PFSK-1 (cell line): ENCODE measurements around the gene CORO1C.

Source experiments
- FOXP2 ChIP-seq: optimal IDR thresholded peaks from 2 replicates; pipeline ENCODE3; 2011; ENCODE audit warnings: borderline replicate concordance, control low read depth, inconsistent platforms; ENCODE audit not compliant: insufficient read depth; ENCODE audit errors: extremely low read length, extremely low read depth
- POLR2AphosphoS5 ChIP-seq: IDR thresholded peaks from 2 replicates; pipeline ENCODE4 v1.6.1; 2012; ENCODE audit warnings: low read depth, mild to moderate bottlenecking, control low read depth, low read length, moderate library complexity
- SIN3A ChIP-seq: IDR thresholded peaks from 2 replicates; pipeline ENCODE4 v1.6.1; 2012; ENCODE audit warnings: mild to moderate bottlenecking, low read length, moderate library complexity, borderline replicate concordance; ENCODE audit not compliant: insufficient read depth
- TAF1 ChIP-seq: IDR thresholded peaks from 2 replicates; pipeline ENCODE4 v1.6.1; 2012; ENCODE audit warnings: low read length, control low read depth, borderline replicate concordance; ENCODE audit not compliant: insufficient read depth
- TF ChIP-seq, protein P1 (sequence below), 2 experiments: IDR thresholded peaks; 2 replicates each; pipeline versions ENCODE4 v1.6.1 to v1.8.0; 2011 to 2012; ENCODE audit warnings: low read depth in 2 of 2, low read length in 2 of 2, control low read depth in 1 of 2, inconsistent platforms in 1 of 2, mild to moderate bottlenecking in 1 of 2, moderate library complexity in 1 of 2; ENCODE audit not compliant: insufficient read depth in 1 of 2

Gene CORO1C

DNA sequence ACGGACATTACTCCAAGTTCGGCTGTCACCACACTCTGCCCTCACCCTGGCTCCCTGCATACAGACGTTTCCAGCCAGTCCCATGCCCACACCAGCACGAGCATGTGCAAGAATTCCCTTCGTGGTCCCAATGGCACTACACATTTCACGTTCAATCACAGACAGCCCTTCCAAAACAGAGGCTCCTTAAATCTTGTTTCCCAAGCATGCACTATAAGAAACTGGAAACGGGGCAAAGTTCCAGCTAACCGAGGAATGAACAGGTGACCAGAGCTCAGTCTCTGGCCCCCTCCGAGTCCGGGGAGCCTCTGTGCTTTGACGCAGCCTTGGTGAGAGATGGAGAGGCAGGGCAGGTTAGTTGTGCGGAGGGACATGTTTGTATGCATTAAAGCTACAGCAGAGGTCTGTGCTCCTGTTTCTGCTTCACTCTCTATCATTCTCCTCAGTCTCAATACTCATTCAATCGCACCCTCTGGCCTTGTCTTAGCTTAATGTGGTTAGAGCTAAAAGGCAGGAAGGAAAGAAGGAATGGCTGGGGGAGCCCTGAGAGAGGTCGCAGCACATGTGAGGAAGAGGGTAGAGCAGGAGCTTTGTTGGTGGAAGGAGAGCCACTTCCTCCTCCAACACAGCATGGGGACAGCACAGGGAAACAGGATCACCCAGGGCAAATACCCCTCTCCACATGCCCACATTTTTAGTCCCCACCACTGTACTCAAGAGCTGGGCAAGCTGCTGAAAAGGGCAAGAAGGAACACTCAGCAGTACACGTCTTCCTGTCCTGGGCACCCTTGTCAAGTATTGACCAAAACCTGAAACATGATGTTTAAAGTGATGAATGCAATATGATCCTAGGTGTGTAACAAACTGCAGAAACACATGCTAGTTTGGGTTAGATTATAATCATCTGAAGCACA is 85.4 kb downstream of the CORO1C start:
- TF ChIP-seq TAF1 (no peak), FOXP2 (no peak), SIN3A (no peak), POLR2AphosphoS5 (no peak)
- TF ChIP-seq, protein P1, sequence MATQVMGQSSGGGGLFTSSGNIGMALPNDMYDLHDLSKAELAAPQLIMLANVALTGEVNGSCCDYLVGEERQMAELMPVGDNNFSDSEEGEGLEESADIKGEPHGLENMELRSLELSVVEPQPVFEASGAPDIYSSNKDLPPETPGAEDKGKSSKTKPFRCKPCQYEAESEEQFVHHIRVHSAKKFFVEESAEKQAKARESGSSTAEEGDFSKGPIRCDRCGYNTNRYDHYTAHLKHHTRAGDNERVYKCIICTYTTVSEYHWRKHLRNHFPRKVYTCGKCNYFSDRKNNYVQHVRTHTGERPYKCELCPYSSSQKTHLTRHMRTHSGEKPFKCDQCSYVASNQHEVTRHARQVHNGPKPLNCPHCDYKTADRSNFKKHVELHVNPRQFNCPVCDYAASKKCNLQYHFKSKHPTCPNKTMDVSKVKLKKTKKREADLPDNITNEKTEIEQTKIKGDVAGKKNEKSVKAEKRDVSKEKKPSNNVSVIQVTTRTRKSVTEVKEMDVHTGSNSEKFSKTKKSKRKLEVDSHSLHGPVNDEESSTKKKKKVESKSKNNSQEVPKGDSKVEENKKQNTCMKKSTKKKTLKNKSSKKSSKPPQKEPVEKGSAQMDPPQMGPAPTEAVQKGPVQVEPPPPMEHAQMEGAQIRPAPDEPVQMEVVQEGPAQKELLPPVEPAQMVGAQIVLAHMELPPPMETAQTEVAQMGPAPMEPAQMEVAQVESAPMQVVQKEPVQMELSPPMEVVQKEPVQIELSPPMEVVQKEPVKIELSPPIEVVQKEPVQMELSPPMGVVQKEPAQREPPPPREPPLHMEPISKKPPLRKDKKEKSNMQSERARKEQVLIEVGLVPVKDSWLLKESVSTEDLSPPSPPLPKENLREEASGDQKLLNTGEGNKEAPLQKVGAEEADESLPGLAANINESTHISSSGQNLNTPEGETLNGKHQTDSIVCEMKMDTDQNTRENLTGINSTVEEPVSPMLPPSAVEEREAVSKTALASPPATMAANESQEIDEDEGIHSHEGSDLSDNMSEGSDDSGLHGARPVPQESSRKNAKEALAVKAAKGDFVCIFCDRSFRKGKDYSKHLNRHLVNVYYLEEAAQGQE (IDR thresholded peaks at IDR 0.05; ENCODE audit: insufficient read depth in 1 of 2, low read depth in 2 of 2, low read length in 2 of 2): no peak

DNA sequence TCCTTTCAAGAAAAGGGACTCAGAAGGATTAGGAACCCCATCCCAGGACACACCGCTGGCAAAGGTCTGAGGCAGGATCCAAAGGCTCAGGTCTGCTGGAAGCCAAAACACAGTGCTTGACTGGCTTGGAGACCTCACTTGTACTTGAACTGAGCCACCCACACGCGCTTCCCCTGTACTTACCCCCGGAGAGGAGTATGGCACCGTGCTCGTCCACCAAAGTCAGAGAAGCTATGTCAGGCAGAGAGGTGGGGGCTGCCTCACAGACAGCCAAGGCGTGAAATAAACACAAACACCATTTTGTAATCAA is 86.6 kb downstream of the CORO1C start:
- TF ChIP-seq POLR2AphosphoS5 (no peak), SIN3A (no peak), TAF1 (no peak), FOXP2 (no peak)
- TF ChIP-seq, protein P1 (IDR thresholded peaks at IDR 0.05; ENCODE audit: insufficient read depth in 1 of 2, low read depth in 2 of 2, low read length in 2 of 2): no peak

DNA sequence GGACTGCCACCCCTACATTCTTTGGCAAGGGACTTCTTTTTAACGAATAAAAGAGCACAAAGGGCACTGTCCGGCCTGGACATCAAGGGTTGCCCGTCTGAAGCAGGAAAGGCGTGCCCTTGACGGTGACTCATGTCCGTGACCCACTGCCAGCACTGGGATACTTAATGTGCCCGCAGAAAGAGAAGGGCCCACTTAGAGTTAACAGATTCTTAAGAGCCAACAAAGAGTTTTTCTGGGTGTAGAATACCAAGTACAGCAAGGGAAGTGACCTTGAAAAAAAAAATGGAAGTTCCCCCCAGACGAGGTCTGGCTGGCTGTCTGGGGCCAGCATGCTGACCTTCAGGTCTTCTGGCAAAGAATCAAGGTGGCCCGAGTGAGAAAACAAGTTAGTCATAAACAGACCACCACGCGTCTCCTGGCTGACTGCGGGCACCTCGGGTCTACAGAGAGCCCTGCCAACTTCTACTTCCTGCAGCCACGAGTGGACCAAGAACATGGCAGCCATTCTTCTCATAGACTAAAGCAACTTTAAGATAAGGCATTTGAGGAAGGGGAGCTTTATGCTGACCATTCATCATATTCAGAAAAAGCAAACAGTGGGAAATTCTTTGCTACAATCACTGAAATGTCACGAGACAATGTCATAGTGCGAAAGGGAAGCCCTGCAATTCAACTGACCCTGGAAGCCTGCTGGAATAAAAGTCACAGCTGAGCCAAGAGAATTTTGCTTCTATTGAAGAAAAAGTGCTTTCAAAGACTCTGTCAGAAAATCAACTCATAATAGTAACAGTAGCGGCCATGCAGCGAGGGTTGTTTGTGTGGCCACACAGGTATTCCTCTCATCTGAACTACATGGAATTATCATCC is 87.1 kb downstream of the CORO1C start:
- TF ChIP-seq FOXP2 (no peak), TAF1 (no peak), POLR2AphosphoS5 (no peak), SIN3A (no peak)
- TF ChIP-seq, protein P1 (IDR thresholded peaks at IDR 0.05; ENCODE audit: insufficient read depth in 1 of 2, low read depth in 2 of 2, low read length in 2 of 2): no peak

DNA sequence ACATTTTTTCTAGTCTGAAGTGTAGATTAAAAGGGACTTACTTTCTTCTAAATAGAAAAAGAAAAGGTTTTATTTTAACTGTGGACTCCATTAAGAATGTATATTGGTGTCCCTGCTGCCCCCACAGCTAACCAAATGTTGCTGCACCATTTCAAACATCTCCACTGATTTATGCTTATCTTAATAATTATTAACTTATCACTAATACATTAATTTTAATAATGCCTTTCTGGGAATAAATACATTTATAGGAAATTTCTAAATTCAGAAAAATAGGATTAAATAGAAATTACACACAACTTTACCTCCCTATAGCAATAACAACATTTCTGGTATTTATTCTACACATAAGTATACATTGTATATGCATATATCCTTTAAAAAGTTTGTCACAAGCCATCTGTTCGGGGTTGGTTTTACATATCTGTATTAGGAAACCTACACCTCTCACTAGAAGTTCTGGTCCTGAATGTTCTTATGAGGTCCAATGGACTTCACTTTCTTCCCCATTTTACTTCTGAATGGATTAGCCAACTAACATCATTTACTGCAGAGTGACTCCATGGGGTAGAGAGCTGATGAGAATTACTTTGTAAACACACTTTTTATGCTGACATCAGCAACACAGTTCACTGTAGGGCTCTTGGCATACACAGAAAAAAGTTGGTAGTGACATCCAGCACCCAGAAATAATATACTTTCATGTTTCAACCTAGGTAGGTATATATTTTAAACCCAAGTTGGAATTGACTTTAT is 88.2 kb downstream of the CORO1C start:
- TF ChIP-seq POLR2AphosphoS5 (0 out of 2 replicates have a peak, but pooled peaks have one; percentile 21), SIN3A (no peak)
- TF ChIP-seq, protein P1 (IDR thresholded peaks at IDR 0.05; ENCODE audit: insufficient read depth in 1 of 2, low read depth in 2 of 2, low read length in 2 of 2): no peak
